ENCODE measurements around the gene MRPS23. TPM values are rescaled to one million over a fixed set of nuclear protein-coding genes. Genes with fewer than 3 reads are reported as not detected.

MRPS23 gene
- total and polyA plus RNA-seq, 2 of the 13 experiments (the other 11 are each of a cell fraction or from before 2014, with no cell fraction given): 63.2 to 181 TPM

DNA sequence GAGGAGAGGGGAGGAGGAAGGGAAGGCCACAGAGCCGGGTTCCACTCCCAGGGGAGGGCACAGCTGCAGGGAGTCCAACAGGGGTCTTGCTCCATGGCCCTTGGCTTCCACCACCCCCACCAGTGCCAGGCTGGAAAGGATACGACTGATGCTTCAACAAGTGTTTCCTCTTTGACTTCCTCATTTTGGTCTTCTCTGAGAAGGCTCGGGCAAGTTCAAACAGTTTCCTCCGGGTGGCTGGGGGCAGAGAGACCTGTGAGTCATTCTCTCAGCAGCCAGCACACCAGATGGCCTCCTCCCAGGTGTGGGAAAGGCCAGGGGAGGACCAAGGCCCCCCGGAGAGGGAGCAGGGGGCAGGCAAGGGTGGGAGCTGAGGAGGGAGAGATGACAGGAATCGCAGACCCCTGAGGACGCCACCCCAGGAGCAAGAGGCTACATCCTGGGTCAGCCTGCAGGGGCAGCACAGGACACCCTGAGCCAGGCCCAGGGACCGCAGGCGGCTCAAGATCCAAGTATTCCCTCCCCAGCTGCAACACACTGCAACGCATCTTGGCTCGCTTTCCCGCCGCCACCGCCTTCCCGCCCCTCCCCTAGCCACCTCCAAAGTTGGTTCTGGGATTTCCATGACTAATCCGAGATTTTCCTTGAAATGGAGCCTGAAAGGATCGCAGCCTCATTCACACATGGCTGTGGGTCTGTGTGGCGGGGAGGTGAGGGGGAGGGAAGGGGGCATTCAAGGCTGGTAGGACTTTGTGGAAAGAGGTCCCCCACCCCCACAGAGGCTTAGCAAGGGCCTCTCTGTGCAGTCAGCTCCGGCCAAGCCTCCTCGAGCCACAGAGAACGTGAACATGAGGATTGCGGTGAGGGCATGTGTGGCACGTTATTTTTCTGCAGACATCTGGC, 18.4 kb upstream of the MRPS23 start (continued):
- TF ChIP-seq, protein P1, sequence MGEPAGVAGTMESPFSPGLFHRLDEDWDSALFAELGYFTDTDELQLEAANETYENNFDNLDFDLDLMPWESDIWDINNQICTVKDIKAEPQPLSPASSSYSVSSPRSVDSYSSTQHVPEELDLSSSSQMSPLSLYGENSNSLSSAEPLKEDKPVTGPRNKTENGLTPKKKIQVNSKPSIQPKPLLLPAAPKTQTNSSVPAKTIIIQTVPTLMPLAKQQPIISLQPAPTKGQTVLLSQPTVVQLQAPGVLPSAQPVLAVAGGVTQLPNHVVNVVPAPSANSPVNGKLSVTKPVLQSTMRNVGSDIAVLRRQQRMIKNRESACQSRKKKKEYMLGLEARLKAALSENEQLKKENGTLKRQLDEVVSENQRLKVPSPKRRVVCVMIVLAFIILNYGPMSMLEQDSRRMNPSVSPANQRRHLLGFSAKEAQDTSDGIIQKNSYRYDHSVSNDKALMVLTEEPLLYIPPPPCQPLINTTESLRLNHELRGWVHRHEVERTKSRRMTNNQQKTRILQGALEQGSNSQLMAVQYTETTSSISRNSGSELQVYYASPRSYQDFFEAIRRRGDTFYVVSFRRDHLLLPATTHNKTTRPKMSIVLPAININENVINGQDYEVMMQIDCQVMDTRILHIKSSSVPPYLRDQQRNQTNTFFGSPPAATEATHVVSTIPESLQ (CRISPR knock-in tag; conservative IDR thresholded peaks at IDR 0.05): no peak

DNA sequence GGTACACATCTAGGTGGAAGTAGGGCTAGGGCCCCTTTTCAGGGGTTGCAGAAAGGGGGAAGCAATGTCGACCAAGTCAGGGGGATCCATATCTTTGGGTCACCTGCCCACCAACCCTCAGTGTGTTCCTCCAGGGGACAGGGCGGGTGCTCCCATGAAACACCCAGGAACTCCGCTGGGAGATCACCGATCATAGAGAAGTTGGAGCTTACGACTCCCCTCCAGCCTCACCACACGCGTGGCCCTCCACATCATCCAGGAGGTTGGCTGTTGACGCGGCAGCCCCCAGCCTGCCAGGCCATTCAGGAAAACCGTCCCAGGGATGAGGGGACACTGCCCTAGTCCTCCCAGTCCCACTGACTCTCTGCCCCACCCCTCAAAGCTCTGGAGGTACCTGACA, 17.3 kb upstream of the MRPS23 start:
- Histone ChIP-seq H3K36me3 (replicated peaks in 1 of 2; ENCODE audit: control insufficient read depth in 1 of 2, insufficient read depth in 2 of 2, low read length in 2 of 2) (peaks cover 0 to 7% of the 10 kb centered on the region in 2 experiments; a peak in 1 of 5 replicates), H3K9ac (ENCODE audit: insufficient read depth, low read depth, low read length) (no peak overlapping the region), H3K27me3 (ENCODE audit: control insufficient read depth in 1 of 2, insufficient read depth in 2 of 2, low read length in 2 of 2) (no peaks in the 10 kb centered on the region; a peak in 1 of 5 replicates), H3K4me3 (replicated peaks in 1 of 3; ENCODE audit: insufficient read depth in 1 of 3, low read depth in 2 of 3, low read length in 3 of 3) (no peak overlapping the region), H3K9me3 (ENCODE audit: low read length) (no peaks in the 10 kb centered on the region), H3K27ac (ENCODE audit: extremely low read length, insufficient read depth, low read length) (no peak overlapping the region), H3K4me2 (ENCODE audit: low read depth, low read length) (no peak overlapping the region), H4K20me1 (ENCODE audit: insufficient read depth, low read length) (no peaks in the 10 kb centered on the region), H3K4me1 (ENCODE audit: insufficient read depth, low read length) (peaks cover 51% of the 10 kb centered on the region), H2AFZ (ENCODE audit: low read length) (no peak overlapping the region), H3K79me2 (ENCODE audit: insufficient read depth, low read length) (peaks cover 14% of the 10 kb centered on the region)
- no peak for FAIRE-seq
- DNase-seq (ENCODE audit: low spot score): no peak
- ATAC-seq: no peak
- TF ChIP-seq ZC3H13 (CRISPR knock-in tag; IDR thresholded peaks at IDR 0.05): peak; percentile 64; the same call in 1 of the 2 replicates
- no peak for TF ChIP-seq CENPT (CRISPR knock-in tag; IDR thresholded peaks at IDR 0.05; ENCODE audit: low read depth)
- 0 out of 2 replicates have a peak, but pooled peaks have one; percentile 10 for TF ChIP-seq NFKB2 (CRISPR knock-in tag; IDR thresholded peaks at IDR 0.05; ENCODE audit: borderline replicate concordance)
- peak; percentile 35; the same call in 1 of the 2 replicates for TF ChIP-seq ZBTB38 (CRISPR knock-in tag; IDR thresholded peaks at IDR 0.05)
- POLR2A ChIA-PET: interaction anchor here (4.7 kb wide), 1 partner anchor 17 kb away, joined by 32 read pairs; the partner anchor contains the start of gene MRPS23
- 98% methylated on average over 7 of the region's 10 CpGs for WGBS (ENCODE audit: low lambda C conversion rate)
- CTCF ChIA-PET (ENCODE audit: low intra/inter-chr PET ratio, low total read pairs): no interaction called here
- in situ Hi-C loops (cut with HindIII; ENCODE audit: extremely low pct_ligation_motif_present, low pct_unique_long_range_greater_than_20kb): no loop called here
- BruUV-seq (replicated peaks): no TSS peak
- intact Hi-C loops (cut with micrococcal nuclease; ENCODE audit: unreplicated experiment): no loop called here

All from HepG2 (cell line).